ENCODE measurements around the gene SLC9A8. TPM values are rescaled to one million over a fixed set of nuclear protein-coding genes. Genes with fewer than 3 reads are reported as not detected.

SLC9A8 gene
- total and polyA plus RNA-seq, 2 of the 4 experiments (the other 2 are of a cell fraction) = 4.1 to 5.0 TPM

DNA sequence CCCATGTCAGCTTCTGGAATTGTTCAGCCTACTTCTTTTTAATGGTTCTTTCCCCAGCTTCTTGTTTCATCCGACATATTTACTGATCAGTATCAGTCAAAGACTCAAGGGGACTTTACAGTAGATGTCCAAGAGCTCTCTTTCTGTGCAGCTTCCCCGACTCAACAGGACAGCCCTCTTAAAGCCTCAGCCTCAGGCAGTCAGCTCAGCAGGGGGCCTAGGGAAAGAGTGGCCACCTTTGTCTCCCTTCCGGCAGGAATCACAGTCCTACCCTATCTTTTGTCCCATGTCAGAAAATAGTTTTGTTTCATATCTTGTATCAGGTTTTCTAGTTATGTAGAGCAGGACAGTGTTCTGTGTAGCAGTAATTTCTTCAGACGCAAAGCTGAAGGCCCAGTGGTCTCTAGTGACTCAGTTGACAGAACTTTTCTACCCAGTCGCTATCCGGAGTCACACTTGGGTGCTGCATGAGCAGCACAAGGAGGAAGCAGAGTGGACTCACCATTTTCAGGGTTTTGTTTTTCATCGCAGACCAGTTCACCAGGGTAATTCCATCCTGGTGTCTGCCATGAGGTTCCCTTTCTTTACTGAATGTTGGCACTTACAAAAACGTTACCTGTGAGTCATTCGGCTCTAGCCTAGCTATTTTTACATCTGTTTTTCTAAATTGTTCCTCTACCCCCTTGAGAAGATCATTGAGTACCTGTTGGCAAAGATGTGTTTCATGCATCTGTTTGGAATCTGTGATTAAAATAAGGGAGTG is 55.0 kb downstream of the SLC9A8 start:
- ChIA-PET POLR2A (ENCODE audit: unreplicated experiment) (no interaction called here), CTCF (interaction anchor here (1.2 kb wide), 1 partner anchor 10 kb away, joined by 3 read pairs; no protein-coding TSS in a partner anchor)
- no peak overlapping the region for H3K27ac ChIP-seq (ENCODE audit: insufficient read depth, low read length)
- intact Hi-C loops (cut with micrococcal nuclease) (no loop called here), dilution Hi-C loops (cut with HindIII; ENCODE audit: low sequenced_read_pairs, unreplicated experiment) (no loop called here), in situ Hi-C loops (cut with MboI; ENCODE audit: low sequenced_read_pairs) (loop anchor here (25.0 kb wide), 1 partner anchor 530 kb away; no protein-coding TSS in a partner anchor)
- H3K4me3 ChIP-seq (ENCODE audit: insufficient read depth, low read depth, low read length) = no peak overlapping the region
- ATAC-seq (ENCODE audit: low read depth) = no peak
- no peaks in the 10 kb centered on the region for H3K27me3 ChIP-seq (ENCODE audit: control insufficient read depth, insufficient read depth, low read length)
- no peak overlapping the region for H3K18ac ChIP-seq (ENCODE audit: low read depth, low read length)
- BruUV-seq (replicated peaks) = no TSS peak
- H3K56ac ChIP-seq (ENCODE audit: extremely low read depth, insufficient read depth, low read length) = no peak overlapping the region
- no peak overlapping the region for H2AK9ac ChIP-seq (replicated peaks; ENCODE audit: low read depth, low read length, poor library complexity)
- H3K9me1 ChIP-seq (ENCODE audit: insufficient read depth, low read length) = peaks cover 4% of the 10 kb centered on the region; the same call in 1 of the 2 replicates
- 90% methylated on average over 4 of the region's 9 CpGs; no CpG with 5 or more reads in 1 of the 2 experiments for WGBS, 2 experiments (ENCODE audit: extremely low coverage in 2 of 2, insufficient read length in 1 of 2)
- no peaks in the 10 kb centered on the region for H4K20me1 ChIP-seq (ENCODE audit: insufficient read depth, low read length)
- no peak overlapping the region for H4K5ac ChIP-seq (ENCODE audit: low read depth, low read length)
- H3K14ac ChIP-seq (replicated peaks; ENCODE audit: low read depth, low read length) = no peak overlapping the region
- no peaks in the 10 kb centered on the region for H3K9me3 ChIP-seq (ENCODE audit: control insufficient read depth, insufficient read depth, low read length)
- no peaks in the 10 kb centered on the region; a peak in 1 of 4 replicates for H3K79me1 ChIP-seq (ENCODE audit: low read depth in 1 of 2, low read length in 2 of 2)
- H4K91ac ChIP-seq (ENCODE audit: insufficient read depth, low read depth, low read length) = no peak overlapping the region
- H3K36me3 ChIP-seq (ENCODE audit: control insufficient read depth, insufficient read depth, low read length) = peaks cover 17% of the 10 kb centered on the region
- H2BK20ac ChIP-seq (ENCODE audit: low read depth, low read length) = no peak overlapping the region
- H3K4me2 ChIP-seq (ENCODE audit: low read depth, low read length) = no peak overlapping the region
- TF ChIP-seq BHLHE40 (IDR thresholded peaks at IDR 0.05; ENCODE audit: low read depth, low read length) (no peak), POLR2A (IDR thresholded peaks at IDR 0.05; ENCODE audit: low read depth, low read length) (no peak)
- H2AK5ac ChIP-seq (ENCODE audit: low read depth, low read length) = no peak overlapping the region
- no peak overlapping the region for H4K8ac ChIP-seq (ENCODE audit: low read depth in 2 of 2, low read length in 2 of 2)
- H2BK5ac ChIP-seq (ENCODE audit: low read depth, low read length, poor library complexity, severe bottlenecking) = no peak overlapping the region
- no peak overlapping the region for H2BK120ac ChIP-seq (ENCODE audit: low read depth, low read length)
- H2AFZ ChIP-seq (replicated peaks; ENCODE audit: low read length, poor library complexity) = no peak overlapping the region
- DNase-seq = no peak
- H2BK15ac ChIP-seq (ENCODE audit: low read depth, low read length) = no peak overlapping the region
- H3K23ac ChIP-seq (ENCODE audit: low read depth, low read length) = no peak overlapping the region
- peaks cover 2% of the 10 kb centered on the region; the same call in 1 of the 2 replicates for H3K4me1 ChIP-seq (ENCODE audit: control insufficient read depth, insufficient read depth, low read length)
- H3K9ac ChIP-seq (ENCODE audit: low read depth, low read length) = no peak overlapping the region
- no peak overlapping the region for H3K4ac ChIP-seq (ENCODE audit: low read depth, low read length)
